ENCODE measurements around the gene SDHA. TPM values are rescaled to one million over a fixed set of nuclear protein-coding genes. Genes with fewer than 3 reads are reported as not detected.

The SDHA gene
- total RNA-seq, 1 donor from 2014 or later: 757 TPM

DNA sequence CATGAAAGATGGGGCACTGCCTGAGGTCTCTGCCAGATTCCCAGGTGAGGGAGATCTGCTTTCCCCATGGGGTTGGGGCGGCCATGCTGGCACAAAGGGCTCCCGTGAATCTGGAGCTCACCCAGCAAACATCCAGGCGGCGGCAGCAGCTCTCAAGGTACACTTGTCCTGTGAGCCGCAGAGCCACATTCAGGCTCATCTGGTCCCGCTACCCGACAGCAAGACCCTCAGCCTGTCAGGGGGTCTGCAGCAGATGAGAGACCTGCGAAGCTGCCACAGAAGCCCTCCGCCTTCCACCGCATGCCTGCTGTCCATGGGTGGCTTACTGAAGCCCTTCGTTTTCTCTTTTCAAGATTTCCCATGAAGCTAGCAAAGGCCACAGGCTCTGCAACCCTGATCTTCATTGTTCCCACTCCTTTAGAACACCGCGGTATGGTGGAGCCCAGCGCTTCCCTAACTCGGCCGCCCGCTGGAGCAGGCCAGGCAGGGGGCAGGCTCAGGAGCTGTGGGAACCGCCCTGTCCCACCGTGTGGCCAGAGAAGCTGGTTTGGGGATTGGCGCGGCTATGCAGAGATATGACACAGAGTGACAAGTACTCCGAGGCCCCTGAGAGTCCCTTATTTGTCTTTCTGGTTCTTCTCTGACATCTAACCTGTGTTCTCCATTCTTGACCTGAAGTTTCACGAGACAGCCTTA lies 18.0 kb upstream of the SDHA start:
- TF ChIP-seq, protein P1, sequence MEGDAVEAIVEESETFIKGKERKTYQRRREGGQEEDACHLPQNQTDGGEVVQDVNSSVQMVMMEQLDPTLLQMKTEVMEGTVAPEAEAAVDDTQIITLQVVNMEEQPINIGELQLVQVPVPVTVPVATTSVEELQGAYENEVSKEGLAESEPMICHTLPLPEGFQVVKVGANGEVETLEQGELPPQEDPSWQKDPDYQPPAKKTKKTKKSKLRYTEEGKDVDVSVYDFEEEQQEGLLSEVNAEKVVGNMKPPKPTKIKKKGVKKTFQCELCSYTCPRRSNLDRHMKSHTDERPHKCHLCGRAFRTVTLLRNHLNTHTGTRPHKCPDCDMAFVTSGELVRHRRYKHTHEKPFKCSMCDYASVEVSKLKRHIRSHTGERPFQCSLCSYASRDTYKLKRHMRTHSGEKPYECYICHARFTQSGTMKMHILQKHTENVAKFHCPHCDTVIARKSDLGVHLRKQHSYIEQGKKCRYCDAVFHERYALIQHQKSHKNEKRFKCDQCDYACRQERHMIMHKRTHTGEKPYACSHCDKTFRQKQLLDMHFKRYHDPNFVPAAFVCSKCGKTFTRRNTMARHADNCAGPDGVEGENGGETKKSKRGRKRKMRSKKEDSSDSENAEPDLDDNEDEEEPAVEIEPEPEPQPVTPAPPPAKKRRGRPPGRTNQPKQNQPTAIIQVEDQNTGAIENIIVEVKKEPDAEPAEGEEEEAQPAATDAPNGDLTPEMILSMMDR (IDR thresholded peaks at IDR 0.05; ENCODE audit: borderline replicate concordance): no peak
- peaks cover 24% of the 10 kb centered on the region for H3K36me3 ChIP-seq
- peak overlapping the region; percentile 21 for H3K4me3 ChIP-seq
- peak overlapping the region; percentile 48 for H3K27ac ChIP-seq (replicated peaks)
- intact Hi-C loops (cut with micrococcal nuclease): no loop called here
- no peaks in the 10 kb centered on the region for H3K27me3 ChIP-seq (ENCODE audit: low read depth)
- H3K9me3 ChIP-seq (replicated peaks): no peaks in the 10 kb centered on the region
- DNase-seq: no peak
- peaks cover 55% of the 10 kb centered on the region for H3K4me1 ChIP-seq

DNA sequence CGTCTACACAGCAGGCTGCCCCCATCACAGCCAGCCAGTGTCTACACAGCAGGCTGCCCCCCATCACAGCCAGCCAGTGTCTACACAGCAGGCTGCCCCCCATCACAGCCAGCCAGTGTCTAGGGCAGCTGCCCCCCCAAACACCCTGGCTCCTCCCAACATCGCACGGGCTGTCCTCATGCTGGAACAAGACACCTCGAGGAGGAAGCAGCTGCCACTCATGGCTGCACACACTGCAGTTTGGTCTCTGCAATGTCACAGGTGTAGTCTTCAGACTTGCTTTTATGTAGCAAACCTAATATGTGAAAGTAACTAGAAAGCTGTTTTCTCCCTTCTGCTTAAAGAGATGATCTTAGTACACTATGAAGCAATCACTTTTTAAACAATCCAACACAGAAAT lies 17.1 kb upstream of the SDHA start:
- Histone ChIP-seq H3K9me3 (replicated peaks) (no peaks in the 10 kb centered on the region), H3K4me1 (peaks cover 55% of the 10 kb centered on the region), H3K27ac (replicated peaks) (no peak overlapping the region), H3K27me3 (ENCODE audit: low read depth) (no peaks in the 10 kb centered on the region), H3K36me3 (peaks cover 30% of the 10 kb centered on the region), H3K4me3 (no peak overlapping the region)
- no peak for DNase-seq
- intact Hi-C loops (cut with micrococcal nuclease): no loop called here
- TF ChIP-seq, protein P1 (IDR thresholded peaks at IDR 0.05; ENCODE audit: borderline replicate concordance): no peak

DNA sequence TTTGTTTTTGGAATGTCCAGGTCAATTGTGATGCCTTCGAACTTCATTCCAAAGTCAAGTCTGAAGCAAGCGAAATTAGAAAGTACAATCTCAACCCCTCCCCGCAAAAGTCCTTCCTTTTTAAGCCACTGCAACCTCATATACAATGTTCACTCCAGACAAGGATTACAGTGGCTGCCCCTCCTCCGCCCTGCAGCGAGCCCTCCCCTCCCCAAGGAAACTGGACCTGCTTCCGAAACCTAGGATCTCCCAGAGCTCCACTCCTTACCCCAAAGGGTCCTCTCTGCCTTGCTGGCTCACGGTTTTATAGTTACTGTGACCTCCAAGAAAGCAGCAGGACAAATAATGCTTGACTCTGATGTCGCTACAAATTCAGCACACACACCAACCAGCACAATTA lies 16.4 kb upstream of the SDHA start:
- TF ChIP-seq, protein P1 (IDR thresholded peaks at IDR 0.05; ENCODE audit: borderline replicate concordance): no peak
- Histone ChIP-seq H3K27ac (replicated peaks) (no peak overlapping the region), H3K36me3 (peaks cover 30% of the 10 kb centered on the region), H3K9me3 (replicated peaks) (no peaks in the 10 kb centered on the region), H3K27me3 (ENCODE audit: low read depth) (no peaks in the 10 kb centered on the region), H3K4me3 (no peak overlapping the region), H3K4me1 (peaks cover 59% of the 10 kb centered on the region)
- intact Hi-C loops (cut with micrococcal nuclease): no loop called here
- no peak for DNase-seq

DNA sequence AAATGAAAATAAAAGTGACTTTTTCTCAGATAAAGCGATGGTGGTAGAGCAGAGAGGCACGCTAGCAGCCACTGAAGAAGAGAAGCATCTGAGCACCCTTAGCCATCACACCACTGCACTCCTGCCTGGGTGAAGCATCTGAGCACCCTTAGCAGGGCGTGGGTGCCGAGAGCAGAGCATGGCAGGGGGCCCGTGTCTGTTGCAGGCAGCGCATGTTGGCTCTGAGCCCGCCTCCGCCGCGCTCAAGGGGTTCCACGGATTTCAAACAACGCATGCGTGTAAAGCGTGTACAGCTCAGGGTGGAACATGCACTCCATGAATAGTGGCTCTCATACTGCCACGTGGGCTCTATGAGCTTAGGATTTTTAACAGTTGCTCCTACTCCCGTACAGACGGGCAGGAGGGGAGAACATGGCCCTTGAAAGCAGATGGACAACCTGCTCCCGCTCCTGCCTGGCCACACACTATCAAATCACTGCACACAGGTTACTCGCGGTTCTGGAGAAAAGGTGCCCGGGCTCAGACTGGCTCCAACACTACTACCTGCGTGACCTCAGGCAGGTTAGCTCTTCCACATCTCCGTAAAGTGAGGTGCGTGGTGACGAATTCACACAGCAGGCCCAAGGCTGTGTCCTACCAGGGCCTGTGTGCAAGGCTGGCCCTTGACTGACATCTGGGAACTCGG lies 14.7 kb upstream of the SDHA start:
- Histone ChIP-seq H3K4me3 (no peak overlapping the region), H3K27ac (replicated peaks) (no peak overlapping the region), H3K27me3 (ENCODE audit: low read depth) (no peaks in the 10 kb centered on the region), H3K9me3 (replicated peaks) (no peaks in the 10 kb centered on the region), H3K4me1 (peaks cover 62% of the 10 kb centered on the region), H3K36me3 (peaks cover 30% of the 10 kb centered on the region)
- intact Hi-C loops (cut with micrococcal nuclease): no loop called here
- no peak for DNase-seq
- TF ChIP-seq, protein P1 (IDR thresholded peaks at IDR 0.05; ENCODE audit: borderline replicate concordance): no peak

DNA sequence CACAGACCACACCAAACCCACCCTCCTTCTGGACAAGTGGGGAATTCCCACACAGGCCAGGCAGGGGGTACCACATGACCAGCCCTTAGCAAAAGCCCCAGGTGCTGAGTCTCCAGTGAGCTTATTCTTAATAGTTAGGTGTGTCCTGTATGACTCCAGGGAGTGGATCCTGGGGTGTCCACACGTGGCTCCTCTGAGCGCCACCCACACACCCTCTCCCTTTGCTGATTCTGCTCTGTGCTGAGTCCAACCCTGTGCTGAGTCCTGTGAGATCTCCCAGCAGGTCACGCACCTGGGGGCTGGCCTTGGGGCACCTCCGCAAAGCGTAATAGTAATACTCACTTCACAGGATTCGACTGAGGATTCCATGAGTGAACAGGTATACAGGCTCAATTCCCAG lies 14.1 kb upstream of the SDHA start:
- no peak overlapping the region for H3K27ac ChIP-seq (replicated peaks)
- H3K36me3 ChIP-seq: peaks cover 26% of the 10 kb centered on the region
- TF ChIP-seq, protein P1 (IDR thresholded peaks at IDR 0.05; ENCODE audit: borderline replicate concordance): no peak
- no peak for DNase-seq
- no peak overlapping the region for H3K4me3 ChIP-seq
- no peaks in the 10 kb centered on the region for H3K27me3 ChIP-seq (ENCODE audit: low read depth)
- intact Hi-C loops (cut with micrococcal nuclease): no loop called here
- no peaks in the 10 kb centered on the region for H3K9me3 ChIP-seq (replicated peaks)
- H3K4me1 ChIP-seq: peaks cover 59% of the 10 kb centered on the region

Measured in left ventricle myocardium inferior (tissue), 1 donor.